HepG2 (cell line): ENCODE measurements around the gene TPCN2. TPM values are rescaled to one million over a fixed set of nuclear protein-coding genes. Genes with fewer than 3 reads are reported as not detected.
A peak's percentile ranks its signal among the peaks of the same experiment; 100 is the strongest.

Experiments
- ATAC-seq: fragments of 200-7000 bp; cut with Tn5 transposase; 3 replicates; pipeline ENCODE4 v1.9.1; 2020; ENCODE audit warnings: mild to moderate bottlenecking, moderate library complexity
- BruUV-seq: library from RNA; stranded (reverse); fragments of 400-500 nt; replicated peaks from 2 replicates; lab custom pipeline; 2021; lab: Mats Ljungman, UMichigan
- CTCF ChIA-PET: fragments of 300-600 bp; formaldehyde crosslinking; extraction: SDS; loops from one replicate; lab custom pipeline; 2021; ENCODE audit warnings: low total read pairs, inconsistent platforms, low intra/inter-chr PET ratio; lab: Yijun Ruan, JAX
- POLR2A ChIA-PET: fragments of 350-600 bp; sonication (Branson Sonifier 250); formaldehyde crosslinking; loops from one replicate; lab custom pipeline; 2020; ENCODE audit warnings: antibody characterized with exemption, inconsistent platforms; lab: Yijun Ruan, JAX
- DNase-seq: peaks from one replicate; pipeline ENCODE4 v3.0.0-alpha.2; 2015; ENCODE audit warnings: low spot score
- FAIRE-seq: peaks from 3 replicates; lab custom pipeline; 2011; peaks lifted over from hg19 to GRCh38; lab: Jason Lieb, UNC
- H2AFZ ChIP-seq: one replicate; pipeline ENCODE4 v1.6.1; 2011; ENCODE audit warnings: low read length, inconsistent platforms
- H3K27ac ChIP-seq: fragments of 300-600 bp; 3 replicates; pipeline ENCODE4 v1.8.0; 2011; ENCODE audit warnings: mixed run types, mild to moderate bottlenecking, mixed read lengths, low read length, inconsistent platforms; ENCODE audit not compliant: insufficient read depth; ENCODE audit errors: extremely low read length
- H3K27me3 ChIP-seq, 2 experiments: fragments of 200-600 bp in 1 of 2; 2 replicates in 1 of 2; 3 replicates in 1 of 2; pipeline versions ENCODE4 v1.6.0 to v1.8.0; 2011; ENCODE audit warnings: low read length in 2 of 2, mild to moderate bottlenecking in 2 of 2, moderate library complexity in 2 of 2, inconsistent platforms in 1 of 2; ENCODE audit not compliant: insufficient read depth in 2 of 2, control insufficient read depth in 1 of 2
- H3K36me3 ChIP-seq, 2 experiments: fragments of 200-600 bp in 1 of 2; replicated peaks in 1 of 2; 2 replicates in 1 of 2; 3 replicates in 1 of 2; pipeline versions ENCODE4 v1.5.1 to v1.8.0; 2011; ENCODE audit warnings: low read length in 2 of 2, inconsistent platforms in 1 of 2; ENCODE audit not compliant: insufficient read depth in 2 of 2, control insufficient read depth in 1 of 2
- H3K4me1 ChIP-seq: 2 replicates; pipeline ENCODE4 v1.5.1; 2012; ENCODE audit warnings: low read length, inconsistent platforms; ENCODE audit not compliant: insufficient read depth
- H3K4me2 ChIP-seq: 2 replicates; pipeline ENCODE4 v1.6.0; 2011; ENCODE audit warnings: low read depth, low read length, inconsistent platforms
- H3K4me3 ChIP-seq, 3 experiments: fragments of 200-600 bp in 1 of 3; sonication (generic), shearing (Covaris generic) in 1 of 3; replicated peaks in 1 of 3; 2 replicates each; pipeline ENCODE4 v1.5.1; 2011 to 2016; ENCODE audit warnings: low read length in 3 of 3, inconsistent platforms in 2 of 3, low read depth in 2 of 3, mild to moderate bottlenecking in 2 of 3, control low read depth in 1 of 3, mixed read lengths in 1 of 3; ENCODE audit not compliant: insufficient read depth in 1 of 3
- H3K79me2 ChIP-seq: one replicate; pipeline ENCODE4 v1.6.1; 2011; ENCODE audit warnings: low read length, inconsistent platforms; ENCODE audit not compliant: insufficient read depth
- H3K9ac ChIP-seq: 2 replicates; pipeline ENCODE4 v1.6.0; 2011; ENCODE audit warnings: mild to moderate bottlenecking, low read depth, low read length, inconsistent platforms; ENCODE audit not compliant: insufficient read depth
- H3K9me3 ChIP-seq: 2 replicates; pipeline ENCODE4 v1.5.1; 2012; ENCODE audit warnings: mild to moderate bottlenecking, low read length
- H4K20me1 ChIP-seq: 2 replicates; pipeline ENCODE4 v1.6.0; 2011; ENCODE audit warnings: inconsistent platforms, mild to moderate bottlenecking, low read length, moderate library complexity; ENCODE audit not compliant: insufficient read depth
- SOX5 ChIP-seq: IDR thresholded peaks from 2 replicates; pipeline ENCODE4 v1.6.1; 2016; ENCODE audit warnings: borderline replicate concordance
- SP1 ChIP-seq, 2 experiments: fragments of 450-650 bp in 1 of 2; sonication (generic) in 1 of 2; formaldehyde crosslinking in 1 of 2; IDR thresholded peaks; 2 replicates each; pipeline versions ENCODE4 v1.4.0 to v1.6.1; 2016 to 2020; ENCODE audit warnings: missing genetic modification reagents in 1 of 2
- SP5 ChIP-seq: IDR thresholded peaks from 2 replicates; pipeline ENCODE4 v1.6.1; 2016; ENCODE audit warnings: low read depth, borderline replicate concordance
- ZC3H4 ChIP-seq: sonication (generic); formaldehyde crosslinking; IDR thresholded peaks from 2 replicates; pipeline ENCODE4 v1.4.0; 2020; ENCODE audit warnings: missing genetic modification reagents, borderline replicate concordance
- ZNF768 ChIP-seq: sonication (generic); formaldehyde crosslinking; IDR thresholded peaks from 2 replicates; pipeline ENCODE4 v1.4.0; 2020; ENCODE audit warnings: missing genetic modification reagents
- WGBS: methylation state at CpG from one replicate; pipeline ENCODE4 v1.1.6; 2017; ENCODE audit warnings: low lambda C conversion rate; 5-methylcytosine and 5-hydroxymethylcytosine counted together
- in situ Hi-C: cut with HindIII; loops from 2 replicates; pipeline ENCODE4 v1.10.0; 2017; ENCODE audit warnings: low pct_unique_long_range_greater_than_20kb; ENCODE audit not compliant: extremely low pct_ligation_motif_present
- intact Hi-C: fragments of 100-400 bp; cut with micrococcal nuclease; formaldehyde crosslinking; loops from one replicate; pipeline ENCODE4 v1.10.0; 2022; ENCODE audit not compliant: unreplicated experiment
- polyA plus RNA-seq, 8 experiments: library from polyadenylated mRNA; depleted of rRNA in 3 of 8; stranded (reverse) in 7 of 8; unstranded in 1 of 8; fragments of >200 nt; fragmentation: Illumina TruSeq in 4 of 8; extraction: Trizol in 4 of 8; gene quantifications; 2 replicates each; pipeline versions ENCODE4 v1.2.1 to v1.2.3, GENCODE V29; 2011 to 2016; ENCODE audit warnings: low read depth in 4 of 8, missing spikeins in 1 of 8, mixed read lengths in 1 of 8; ENCODE audit not compliant: insufficient read depth in 1 of 8
- total RNA-seq, 5 experiments: library from RNA; depleted of rRNA; stranded (reverse); fragments of >200 nt; fragmentation: Illumina TruSeq; extraction: Trizol; gene quantifications; 2 replicates each; pipeline ENCODE4 v1.2.3, GENCODE V29; 2016; ENCODE audit warnings: low read depth in 1 of 5
- TF ChIP-seq, protein P1 (sequence below): sonication (generic); formaldehyde crosslinking; IDR thresholded peaks from 2 replicates; pipeline ENCODE4 v1.4.0; 2020; ENCODE audit warnings: missing genetic modification reagents, borderline replicate concordance
- TF ChIP-seq, protein P2 (sequence below): sonication (generic); formaldehyde crosslinking; IDR thresholded peaks from 2 replicates; pipeline ENCODE4 v1.5.0; 2020; ENCODE audit warnings: missing genetic modification reagents

TPCN2 gene
- total and polyA plus RNA-seq, 2 of the 13 experiments (the other 11 are each of a cell fraction or from before 2014, with no cell fraction given), result 5.6 to 5.9 TPM

DNA sequence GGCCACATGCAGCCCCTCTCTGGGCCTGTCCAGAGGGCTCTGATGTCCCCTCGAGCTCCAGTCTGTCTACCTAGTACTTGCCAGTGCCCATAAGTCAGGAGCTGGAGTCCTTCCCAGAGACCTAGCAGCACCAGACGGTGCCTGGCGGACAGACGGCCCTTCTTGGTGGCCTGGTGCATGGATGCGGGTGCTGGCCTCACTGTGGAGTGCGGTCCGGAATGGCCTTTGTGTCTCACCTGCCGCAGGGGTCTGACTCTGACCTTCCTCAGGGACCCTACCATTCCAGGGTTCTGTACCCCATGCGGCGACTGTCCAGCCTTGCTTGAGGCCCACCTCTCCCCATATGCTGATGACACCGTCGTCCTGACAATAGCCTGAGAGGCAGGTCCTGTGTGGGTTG is 77.6 kb downstream of the TPCN2 start:
- intact Hi-C loops (no loop called here), in situ Hi-C loops (loop anchor here (10.0 kb wide), 1 partner anchor 169 kb away; the partner anchor contains the start of gene MYEOV)
- CTCF ChIA-PET, result no interaction called here
- Histone ChIP-seq H3K9ac (no peak overlapping the region), H3K4me2 (no peak overlapping the region), H3K79me2 (no peaks in the 10 kb centered on the region), H2AFZ (no peak overlapping the region), H4K20me1 (no peaks in the 10 kb centered on the region; the same call in 1 of the 2 replicates), H3K27ac (no peak overlapping the region), H3K27me3 (no peaks in the 10 kb centered on the region), H3K4me3 (no peak overlapping the region)
- DNase-seq, result no peak
- no TSS peak for BruUV-seq
- ATAC-seq, result no peak
- WGBS, result 60% methylated on average over 1 of the region's 12 CpGs
- TF ChIP-seq SOX5 (no peak), ZNF768 (peak; percentile 21; the same call in 1 of the 2 replicates)
- TF ChIP-seq, all 625 proteins: peak for 1
- POLR2A ChIA-PET, result no interaction called here
- FAIRE-seq, result no peak
- Histone ChIP-seq H3K36me3 (no peaks in the 10 kb centered on the region), H3K9me3 (no peaks in the 10 kb centered on the region), H3K4me1 (peaks cover 24% of the 10 kb centered on the region)

DNA sequence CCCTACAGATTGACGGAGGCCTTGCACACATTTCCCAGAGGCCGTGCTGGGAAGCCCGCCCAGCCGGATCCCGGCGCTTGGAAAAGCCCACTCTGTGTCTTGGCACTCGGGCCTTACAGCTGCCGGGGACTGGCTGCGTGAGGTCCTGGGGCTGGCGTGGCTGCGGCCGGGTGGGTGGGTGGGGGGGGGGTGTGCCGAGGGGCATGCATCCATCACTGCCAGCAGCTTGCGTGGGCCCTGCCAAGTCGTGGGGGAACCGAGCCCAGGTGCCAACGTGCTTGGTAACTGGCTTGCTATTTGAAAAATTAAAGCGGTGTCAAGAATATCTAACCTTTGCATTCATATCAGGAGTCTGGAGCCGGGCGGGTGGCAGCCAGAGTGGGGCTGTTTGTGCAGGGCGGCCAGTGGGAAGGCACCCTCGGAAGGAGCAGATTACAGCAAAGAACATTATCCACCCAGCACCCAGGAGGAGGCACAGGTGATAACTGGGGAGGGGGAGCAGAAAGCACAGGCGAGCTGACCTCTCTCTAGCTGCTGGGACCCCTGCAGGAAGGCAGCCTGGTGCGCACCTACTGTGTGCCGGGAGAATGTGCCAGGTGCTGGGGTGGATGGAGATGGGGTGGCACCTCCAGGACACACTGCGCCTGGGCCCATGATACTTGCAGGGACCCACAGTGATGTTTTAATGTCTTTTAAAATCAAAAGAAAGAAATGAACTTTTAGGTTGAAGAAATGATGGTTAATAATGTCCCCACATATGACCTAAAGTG is 78.5 kb downstream of the TPCN2 start:
- no peak for DNase-seq
- no peak for FAIRE-seq

More for the DNA sequence above, 78.5 kb downstream of the TPCN2 start:
- no TSS peak for BruUV-seq
- in situ Hi-C loops (loop anchor here (10.0 kb wide), 1 partner anchor 168 kb away; the partner anchor contains the start of gene MYEOV), intact Hi-C loops (no loop called here)
- peaks cover 27% of the 10 kb centered on the region for H3K4me1 ChIP-seq
- H4K20me1 ChIP-seq, result no peaks in the 10 kb centered on the region; the same call in 1 of the 2 replicates
- H3K79me2 ChIP-seq, result no peaks in the 10 kb centered on the region
- no peak overlapping the region for H2AFZ ChIP-seq
- H3K4me3 ChIP-seq, result no peak overlapping the region
- no peak for ATAC-seq
- H3K4me2 ChIP-seq, result no peak overlapping the region
- H3K27me3 ChIP-seq, result no peaks in the 10 kb centered on the region
- WGBS, result 66% methylated on average over 20 of the region's 26 CpGs
- H3K9me3 ChIP-seq, result no peaks in the 10 kb centered on the region
- TF ChIP-seq SP5 (CRISPR knock-in tag) (no peak), SP1 (IDR thresholded peaks at IDR 0.05) (no peak), SP1 (CRISPR knock-in tag; IDR thresholded peaks at IDR 0.05) (no peak), ZC3H4 (no peak)
- TF ChIP-seq, protein P1, sequence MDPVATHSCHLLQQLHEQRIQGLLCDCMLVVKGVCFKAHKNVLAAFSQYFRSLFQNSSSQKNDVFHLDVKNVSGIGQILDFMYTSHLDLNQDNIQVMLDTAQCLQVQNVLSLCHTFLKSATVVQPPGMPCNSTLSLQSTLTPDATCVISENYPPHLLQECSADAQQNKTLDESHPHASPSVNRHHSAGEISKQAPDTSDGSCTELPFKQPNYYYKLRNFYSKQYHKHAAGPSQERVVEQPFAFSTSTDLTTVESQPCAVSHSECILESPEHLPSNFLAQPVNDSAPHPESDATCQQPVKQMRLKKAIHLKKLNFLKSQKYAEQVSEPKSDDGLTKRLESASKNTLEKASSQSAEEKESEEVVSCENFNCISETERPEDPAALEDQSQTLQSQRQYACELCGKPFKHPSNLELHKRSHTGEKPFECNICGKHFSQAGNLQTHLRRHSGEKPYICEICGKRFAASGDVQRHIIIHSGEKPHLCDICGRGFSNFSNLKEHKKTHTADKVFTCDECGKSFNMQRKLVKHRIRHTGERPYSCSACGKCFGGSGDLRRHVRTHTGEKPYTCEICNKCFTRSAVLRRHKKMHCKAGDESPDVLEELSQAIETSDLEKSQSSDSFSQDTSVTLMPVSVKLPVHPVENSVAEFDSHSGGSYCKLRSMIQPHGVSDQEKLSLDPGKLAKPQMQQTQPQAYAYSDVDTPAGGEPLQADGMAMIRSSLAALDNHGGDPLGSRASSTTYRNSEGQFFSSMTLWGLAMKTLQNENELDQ (CRISPR knock-in tag), result no peak
- TF ChIP-seq, protein P2, sequence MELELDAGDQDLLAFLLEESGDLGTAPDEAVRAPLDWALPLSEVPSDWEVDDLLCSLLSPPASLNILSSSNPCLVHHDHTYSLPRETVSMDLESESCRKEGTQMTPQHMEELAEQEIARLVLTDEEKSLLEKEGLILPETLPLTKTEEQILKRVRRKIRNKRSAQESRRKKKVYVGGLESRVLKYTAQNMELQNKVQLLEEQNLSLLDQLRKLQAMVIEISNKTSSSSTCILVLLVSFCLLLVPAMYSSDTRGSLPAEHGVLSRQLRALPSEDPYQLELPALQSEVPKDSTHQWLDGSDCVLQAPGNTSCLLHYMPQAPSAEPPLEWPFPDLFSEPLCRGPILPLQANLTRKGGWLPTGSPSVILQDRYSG (CRISPR knock-in tag), result no peak
- CTCF ChIA-PET, result no interaction called here
- no peak overlapping the region for H3K9ac ChIP-seq
- no peaks in the 10 kb centered on the region for H3K36me3 ChIP-seq
- H3K27ac ChIP-seq, result no peak overlapping the region
- POLR2A ChIA-PET, result no interaction called here
